ENCODE measurements around the gene WASF2. TPM values are rescaled to one million over a fixed set of nuclear protein-coding genes. Genes with fewer than 3 reads are reported as not detected.
A peak's percentile ranks its signal among the peaks of the same experiment; 100 is the strongest.

Gene WASF2
- total and polyA plus RNA-seq, 11 donors = 14.2 to 103 (median 47.9) TPM

GRCh38 chr1:27431601-27431940 is 58.4 kb downstream of the WASF2 start:
- TF ChIP-seq POLR2A (IDR thresholded peaks at IDR 0.05) (no peak), CTCF (IDR thresholded peaks at IDR 0.05) (no peak)
- H3K27me3 ChIP-seq = no peaks in the 10 kb centered on the region
- WGBS, 4 donors = 84 to 92% (median 86%) methylated on average over 2 of the region's 2 CpGs
- H3K4me3 ChIP-seq = peak overlapping the region in 1 of 12 donors; percentile 5
- no peak for ATAC-seq
- peaks cover 40 to 100% (median 95%) of the 10 kb centered on the region in 12 donors for H3K4me1 ChIP-seq
- H3K9me3 ChIP-seq = no peaks in the 10 kb centered on the region
- H3K27ac ChIP-seq = peak overlapping the region; percentile 82 to 94 (median 86)
- no peak for DNase-seq
- intact Hi-C loops (cut with DNase I) = loop anchor here in 5 of 10 donors (2.0 to 10.0 kb wide), 5 partner anchors 53 to 171 kb away; no protein-coding TSS in a partner anchor
- H3K36me3 ChIP-seq = peaks cover 0 to 18% (median 3%) of the 10 kb centered on the region in 9 donors

GRCh38 chr1:27430903-27431600 is 58.9 kb downstream of the WASF2 start:
- H3K4me1 ChIP-seq = peaks cover 35 to 100% (median 93%) of the 10 kb centered on the region in 12 donors
- peak overlapping the region; percentile 82 to 94 (median 86) for H3K27ac ChIP-seq
- no peaks in the 10 kb centered on the region for H3K9me3 ChIP-seq
- H3K36me3 ChIP-seq = peaks cover 0 to 22% (median 8%) of the 10 kb centered on the region in 9 donors
- no peaks in the 10 kb centered on the region for H3K27me3 ChIP-seq
- intact Hi-C loops (cut with DNase I) = loop anchor here in 5 of 10 donors (2.0 to 10.0 kb wide), 5 partner anchors 54 to 172 kb away; no protein-coding TSS in a partner anchor
- DNase-seq = peak in 1 of 5 donors; percentile 44
- peak in 5 of 12 donors; percentile 12 to 42 (median 28) for TF ChIP-seq CTCF (IDR thresholded peaks at IDR 0.05)
- no peak for TF ChIP-seq POLR2A (IDR thresholded peaks at IDR 0.05)
- peak; percentile 27 to 53 (median 42) for ATAC-seq
- peak overlapping the region in 7 of 12 donors; percentile 2 to 26 (median 5) for H3K4me3 ChIP-seq
- 0 to 4% (median 0%) methylated on average over 1 of the region's 1 CpG for WGBS, 4 donors

- ATAC-seq (peak in 1 of 4 donors; percentile 30), DNase-seq (no peak)
- peaks cover 26 to 98% (median 76%) of the 10 kb centered on the region in 12 donors for H3K4me1 ChIP-seq
- H3K4me3 ChIP-seq = peak overlapping the region in 6 of 12 donors; percentile 2 to 35 (median 24)
- no peaks in the 10 kb centered on the region for H3K27me3 ChIP-seq
- H3K27ac ChIP-seq = peak overlapping the region; percentile 82 to 94 (median 86)
- intact Hi-C loops (cut with DNase I) = loop anchor here in 4 of 10 donors (5.0 kb wide), 3 partner anchors 58 to 173 kb away; partner anchors contain the start of gene AHDC1 (in 2 of the 4)
- TF ChIP-seq CTCF (IDR thresholded peaks at IDR 0.05) (no peak), POLR2A (IDR thresholded peaks at IDR 0.05) (no peak)
- peaks cover 0 to 39% (median 16%) of the 10 kb centered on the region in 9 donors for H3K36me3 ChIP-seq
- 6 to 28% (median 11%) methylated on average over 2 of the region's 2 CpGs for WGBS, 4 donors
- no peaks in the 10 kb centered on the region for H3K9me3 ChIP-seq
Measured at GRCh38 chr1:27429029-27429425, 60.9 kb downstream of the WASF2 start.
